Common myeloid progenitor, CD34-positive (primary cell): ENCODE measurements around the gene CMTM8.

ENCODE experiments used
- CTCF ChIA-PET: fragments of 350-600 bp; sonication (Branson Sonifier 250); formaldehyde crosslinking; loops from one replicate; lab custom pipeline; 2021; ENCODE audit warnings: antibody characterized with exemption; lab: Charles Lee
- POLR2A ChIA-PET: fragments of 350-600 bp; sonication (Branson Sonifier 250); formaldehyde crosslinking; loops from one replicate; lab custom pipeline; 2021; ENCODE audit warnings: antibody characterized with exemption; lab: Charles Lee
- DNase-seq, 3 donors: peaks; one replicate each; pipeline versions ENCODE4 v3.0.0 to v3.0.0-alpha.2; 2013
- H3K27ac ChIP-seq, 2 experiments: 1 replicate in 1 of 2; 2 replicates in 1 of 2; pipeline ENCODE4 v1.7.0; 2013; ENCODE audit warnings: inconsistent platforms in 2 of 2, low read length in 2 of 2, mild to moderate bottlenecking in 2 of 2, low read depth in 1 of 2, moderate library complexity in 1 of 2; ENCODE audit not compliant: severe bottlenecking in 2 of 2, insufficient read depth in 1 of 2, poor library complexity in 1 of 2
- H3K27me3 ChIP-seq, 5 experiments: replicated peaks in 2 of 5; 1 replicate in 3 of 5; 2 replicates in 2 of 5; pipeline versions ENCODE4 v1.6.1 to v1.7.0; 2013; ENCODE audit warnings: low read length in 4 of 5, mild to moderate bottlenecking in 2 of 5, moderate library complexity in 2 of 5, inconsistent platforms in 1 of 5; ENCODE audit not compliant: insufficient read depth in 5 of 5, control insufficient read depth in 4 of 5
- H3K36me3 ChIP-seq, 4 experiments: 1 replicate in 2 of 4; 2 replicates in 2 of 4; pipeline versions ENCODE4 v1.6.1 to v1.7.0; 2013; ENCODE audit warnings: low read length in 3 of 4, control low read depth in 1 of 4, mild to moderate bottlenecking in 1 of 4; ENCODE audit not compliant: control insufficient read depth in 4 of 4, insufficient read depth in 4 of 4
- H3K4me1 ChIP-seq, 4 experiments: 1 replicate in 3 of 4; 2 replicates in 1 of 4; pipeline versions ENCODE4 v1.6.1 to v1.7.1; 2013; ENCODE audit warnings: low read length in 3 of 4, mild to moderate bottlenecking in 3 of 4, control low read depth in 1 of 4, inconsistent platforms in 1 of 4, moderate library complexity in 1 of 4; ENCODE audit not compliant: control insufficient read depth in 4 of 4, insufficient read depth in 4 of 4; ENCODE audit errors: control extremely low read depth in 1 of 4
- H3K4me3 ChIP-seq, 7 experiments: 1 replicate in 4 of 7; 2 replicates in 3 of 7; pipeline versions ENCODE4 v1.5.1 to v1.7.0; 2013; ENCODE audit warnings: mild to moderate bottlenecking in 7 of 7, low read length in 6 of 7, moderate library complexity in 6 of 7, inconsistent platforms in 2 of 7, low read depth in 2 of 7, control low read depth in 1 of 7; ENCODE audit not compliant: insufficient read depth in 4 of 7, control insufficient read depth in 1 of 7; ENCODE audit errors: extremely low read depth in 1 of 7
- H3K9me3 ChIP-seq, 5 experiments: 1 replicate in 4 of 5; 2 replicates in 1 of 5; pipeline versions ENCODE4 v1.6.1 to v1.7.1; 2013; ENCODE audit warnings: low read length in 4 of 5, mild to moderate bottlenecking in 2 of 5, inconsistent platforms in 1 of 5, low read depth in 1 of 5, moderate library complexity in 1 of 5; ENCODE audit not compliant: control insufficient read depth in 4 of 5, insufficient read depth in 2 of 5; ENCODE audit errors: control extremely low read depth in 1 of 5
- whole genome bisulfite sequencing: methylation state at CpG from one replicate; pipeline ENCODE4 v1.1.5; 2013; ENCODE audit not compliant: insufficient coverage; 5-methylcytosine and 5-hydroxymethylcytosine counted together

The CMTM8 gene

DNA sequence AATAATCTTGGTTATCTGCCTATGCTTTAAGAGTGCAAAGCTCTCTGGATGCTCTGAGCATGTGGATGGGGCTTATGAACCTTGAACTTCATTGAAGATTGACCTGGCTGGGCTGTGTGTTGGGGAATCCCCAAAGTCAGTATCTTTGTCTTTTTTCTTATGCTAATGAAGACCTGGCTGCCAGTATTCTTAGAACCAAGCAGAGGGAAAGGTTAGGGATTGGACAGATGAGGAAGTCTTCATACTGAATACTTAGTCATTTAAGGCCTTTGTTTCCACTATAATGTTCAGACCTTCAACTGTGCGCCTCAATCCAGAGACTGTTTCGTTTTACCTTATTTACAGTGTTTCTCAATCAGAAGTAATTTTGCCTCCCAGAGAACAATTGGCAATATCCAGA is 110.7 kb downstream of the CMTM8 start:
- Histone ChIP-seq H3K9me3 (no peaks in the 10 kb centered on the region), H3K36me3 (no peaks in the 10 kb centered on the region), H3K27ac (no peak overlapping the region), H3K4me3 (no peak overlapping the region), H3K27me3 (no peaks in the 10 kb centered on the region), H3K4me1 (no peaks in the 10 kb centered on the region)
- 92% methylated on average over 2 of the region's 2 CpGs for WGBS
- DNase-seq: no peak
- ChIA-PET CTCF (interaction anchor here (1.1 to 10.9 kb wide), 3 partner anchors 11 to 172 kb away, joined by 3 to 64 read pairs (median 3); no protein-coding TSS in a partner anchor), POLR2A (no interaction called here)

DNA sequence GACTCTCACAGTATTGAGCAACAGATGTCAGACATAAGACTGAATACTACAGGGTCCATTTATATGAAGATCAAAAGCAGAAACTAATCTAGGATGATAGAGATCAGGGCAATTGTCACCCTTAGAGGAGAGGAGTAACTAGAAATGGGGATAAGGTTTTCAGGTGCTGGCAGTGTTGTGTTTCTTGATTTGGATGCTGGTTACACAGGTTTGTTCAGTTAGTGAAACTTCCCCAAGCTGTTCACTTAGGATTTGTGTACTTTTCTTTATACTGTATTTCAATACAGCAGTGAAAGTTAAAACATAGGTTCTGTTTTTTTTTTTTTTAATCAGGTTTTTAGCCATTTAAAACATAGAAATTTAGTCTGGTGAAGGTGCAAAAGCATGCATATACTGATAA is 114.1 kb downstream of the CMTM8 start:
- H3K27ac ChIP-seq: no peak overlapping the region
- H3K36me3 ChIP-seq: no peaks in the 10 kb centered on the region
- no peaks in the 10 kb centered on the region for H3K27me3 ChIP-seq
- ChIA-PET CTCF (interaction anchor here (0.5 to 1.4 kb wide), 4 partner anchors 17 to 114 kb away, joined by 3 to 6 read pairs (median 4); no protein-coding TSS in a partner anchor), POLR2A (interaction anchor here (0.7 kb wide), 1 partner anchor 161 kb away, joined by 3 read pairs; no protein-coding TSS in a partner anchor)
- no peak overlapping the region for H3K4me3 ChIP-seq
- no peak for DNase-seq
- no peaks in the 10 kb centered on the region for H3K9me3 ChIP-seq
- H3K4me1 ChIP-seq: no peaks in the 10 kb centered on the region

DNA sequence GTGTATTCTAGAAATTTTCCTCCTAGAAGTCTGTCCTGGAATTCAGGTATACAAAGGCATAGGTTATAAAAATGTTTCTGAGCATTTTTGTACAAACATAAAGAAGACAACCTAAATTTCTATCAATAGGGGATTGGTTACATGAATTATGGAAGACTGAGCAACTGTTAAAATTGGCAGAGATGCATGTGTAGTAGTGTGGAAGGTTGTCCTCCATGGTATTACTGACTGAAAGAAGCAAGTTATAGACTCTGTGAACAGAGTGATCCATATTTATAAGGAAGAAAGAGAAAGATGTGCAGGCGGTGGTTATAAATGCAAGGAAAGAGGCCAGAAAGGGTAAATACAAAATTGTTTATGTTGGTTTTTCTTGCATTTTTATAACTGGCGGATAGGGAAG is 114.9 kb downstream of the CMTM8 start:
- WGBS: 100% methylated on average over 1 of the region's 2 CpGs
- POLR2A ChIA-PET: no interaction called here

DNA sequence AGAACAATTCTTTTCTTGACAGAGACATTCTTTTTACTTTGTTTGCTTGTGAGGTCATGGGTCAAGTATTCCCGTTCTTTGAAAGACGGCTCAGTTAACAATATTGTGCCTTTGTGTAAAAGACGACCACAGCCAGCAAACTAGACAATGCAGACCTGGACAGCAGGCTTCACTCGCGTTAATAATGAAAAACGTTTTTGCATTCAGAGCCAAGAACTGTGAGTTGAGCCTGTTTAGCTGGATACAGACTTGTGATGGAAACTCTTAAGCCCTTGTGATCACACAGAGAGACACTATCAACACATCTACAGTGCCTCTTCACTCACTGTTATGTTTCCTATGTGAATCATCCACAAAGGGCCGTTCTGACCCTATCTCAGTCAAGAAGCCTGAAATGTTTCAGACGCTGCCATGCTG is 115.9 kb downstream of the CMTM8 start:
- CTCF ChIA-PET: no interaction called here
- Histone ChIP-seq H3K4me1 (no peaks in the 10 kb centered on the region), H3K27ac (no peak overlapping the region), H3K4me3 (no peak overlapping the region), H3K36me3 (no peaks in the 10 kb centered on the region), H3K9me3 (no peaks in the 10 kb centered on the region), H3K27me3 (no peaks in the 10 kb centered on the region)
- WGBS: 94% methylated on average over 8 of the region's 8 CpGs
- DNase-seq: no peak
- POLR2A ChIA-PET: no interaction called here

More for the DNA sequence above, 114.9 kb downstream of the CMTM8 start:
- Histone ChIP-seq H3K36me3 (no peaks in the 10 kb centered on the region), H3K9me3 (no peaks in the 10 kb centered on the region), H3K27me3 (no peaks in the 10 kb centered on the region), H3K4me3 (no peak overlapping the region), H3K4me1 (no peaks in the 10 kb centered on the region), H3K27ac (no peak overlapping the region)
- DNase-seq: no peak
- CTCF ChIA-PET: interaction anchor here (0.9 to 1.4 kb wide), 3 partner anchors 18 to 22 kb away, joined by 3 to 6 read pairs (median 4); no protein-coding TSS in a partner anchor

DNA sequence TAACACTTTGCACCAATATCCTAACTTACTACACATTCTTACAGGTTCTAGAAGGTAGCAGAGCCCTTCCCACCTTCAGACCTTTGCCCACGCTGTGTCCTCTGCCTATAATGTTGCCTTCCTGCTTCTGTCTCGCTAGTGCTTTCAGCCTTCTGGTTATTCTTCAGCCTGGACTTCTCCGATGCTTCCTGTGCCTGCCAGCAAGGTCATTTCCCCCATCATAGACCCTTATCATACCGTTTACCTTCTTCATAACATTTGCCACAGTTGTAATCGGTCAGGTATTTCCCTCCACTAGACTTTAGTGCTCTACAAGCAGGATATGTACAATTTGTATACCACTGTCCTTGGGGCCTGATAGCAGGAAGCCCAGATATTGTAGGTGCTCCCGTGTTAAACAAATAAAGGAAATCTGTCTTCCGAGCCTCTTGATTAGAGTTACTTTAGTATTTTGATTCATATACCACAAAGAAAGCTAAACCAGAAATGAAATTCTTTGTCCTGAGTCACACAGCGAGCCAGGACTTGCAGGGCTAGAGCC is 117.3 kb downstream of the CMTM8 start:
- no peak for DNase-seq
- H3K36me3 ChIP-seq: no peaks in the 10 kb centered on the region
- no peak overlapping the region for H3K27ac ChIP-seq
- 94% methylated on average over 5 of the region's 8 CpGs for WGBS
- H3K4me1 ChIP-seq: no peaks in the 10 kb centered on the region
- CTCF ChIA-PET: interaction anchor here (1.5 kb wide), 1 partner anchor 32 kb away, joined by 3 read pairs; no protein-coding TSS in a partner anchor
- no peak overlapping the region for H3K4me3 ChIP-seq
- POLR2A ChIA-PET: no interaction called here
- H3K9me3 ChIP-seq: no peaks in the 10 kb centered on the region
- H3K27me3 ChIP-seq: no peaks in the 10 kb centered on the region

DNA sequence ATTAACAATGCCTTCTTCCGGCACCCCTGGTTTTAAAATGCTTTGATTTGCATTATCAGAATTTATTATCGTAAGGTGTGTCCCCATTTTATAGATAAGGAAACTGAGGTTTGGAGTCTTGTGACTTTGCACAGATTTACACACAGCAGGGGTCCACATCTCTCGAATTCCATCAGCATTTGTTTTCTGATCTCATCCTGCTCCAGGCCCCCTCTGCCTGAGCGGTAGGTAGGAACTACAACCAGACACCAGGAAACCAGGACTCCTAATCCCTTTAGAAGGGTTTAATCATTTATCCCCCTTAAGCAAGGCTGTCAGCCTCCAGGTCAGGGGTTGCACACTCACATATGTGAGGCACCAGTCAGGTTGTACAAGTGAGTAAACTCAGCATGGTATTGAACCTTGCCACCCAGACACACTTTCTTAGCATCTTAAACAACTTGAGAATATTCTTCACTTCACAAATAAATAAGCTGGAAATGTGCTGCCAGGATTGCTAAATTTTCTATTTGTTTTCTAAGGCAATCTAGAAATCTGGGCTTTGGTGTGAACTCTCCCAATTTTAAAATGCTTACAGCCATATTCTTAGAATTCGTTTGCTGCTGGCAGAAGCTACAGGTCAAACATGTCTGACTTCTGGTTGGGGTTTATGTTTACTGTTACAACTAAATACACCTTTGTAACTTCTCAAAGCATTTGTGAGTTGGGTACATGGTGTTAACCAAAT is 121.4 kb downstream of the CMTM8 start:
- ChIA-PET CTCF (interaction anchor here (1.2 kb wide), 1 partner anchor 9 kb away, joined by 3 read pairs; no protein-coding TSS in a partner anchor), POLR2A (no interaction called here)
- 95% methylated on average over 2 of the region's 5 CpGs for WGBS
- H3K4me1 ChIP-seq: no peaks in the 10 kb centered on the region
- no peak overlapping the region for H3K27ac ChIP-seq
- peaks cover 0 to 4% (median 2%) of the 10 kb centered on the region in 4 experiments for H3K36me3 ChIP-seq
- no peaks in the 10 kb centered on the region for H3K27me3 ChIP-seq
- DNase-seq: no peak
- no peaks in the 10 kb centered on the region for H3K9me3 ChIP-seq
- H3K4me3 ChIP-seq: no peak overlapping the region

DNA sequence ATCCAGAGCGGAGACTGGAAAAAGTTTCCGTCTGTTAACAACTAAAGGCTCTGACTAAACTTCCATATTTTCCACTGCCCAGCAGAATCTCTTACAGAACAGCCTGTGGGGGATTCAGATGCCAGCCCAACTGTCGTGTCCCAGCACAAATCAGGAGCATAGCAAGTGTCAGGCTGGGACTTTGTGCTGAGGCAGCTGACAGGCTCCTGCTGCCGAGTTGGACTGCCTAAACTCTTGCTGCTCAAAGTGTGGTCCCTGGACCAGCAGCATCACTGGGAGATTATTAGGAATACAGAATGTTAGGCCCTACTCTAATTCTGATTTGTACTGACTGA is 122.0 kb downstream of the CMTM8 start:
- peaks cover 0 to 4% (median 2%) of the 10 kb centered on the region in 4 experiments for H3K36me3 ChIP-seq
- no peak for DNase-seq
- no peaks in the 10 kb centered on the region for H3K4me1 ChIP-seq
- CTCF ChIA-PET: interaction anchor here (1.2 kb wide), 1 partner anchor 8 kb away, joined by 3 read pairs; no protein-coding TSS in a partner anchor
- H3K27me3 ChIP-seq: no peaks in the 10 kb centered on the region
- 95% methylated on average over 2 of the region's 4 CpGs for WGBS
- no peak overlapping the region for H3K4me3 ChIP-seq
- H3K9me3 ChIP-seq: no peaks in the 10 kb centered on the region
- no peak overlapping the region for H3K27ac ChIP-seq
- POLR2A ChIA-PET: no interaction called here
